Ishikawa (cell line): ENCODE measurements around the gene UGT1A9.

ENCODE experiments used
- CREB1 ChIP-seq: IDR thresholded peaks from 2 replicates; pipeline ENCODE4 v1.6.1; 2012; ENCODE audit warnings: low read depth
- EGR1 ChIP-seq: IDR thresholded peaks from 2 replicates; pipeline ENCODE4 v1.6.1; 2012
- RAD21 ChIP-seq: IDR thresholded peaks from 2 replicates; pipeline ENCODE4 v1.6.1; 2012; ENCODE audit warnings: low read depth
- TAF1 ChIP-seq: IDR thresholded peaks from 2 replicates; pipeline ENCODE4 v1.6.1; 2012; ENCODE audit warnings: low read depth, mild to moderate bottlenecking
- ZBTB7A ChIP-seq: IDR thresholded peaks from 2 replicates; pipeline ENCODE4 v1.6.1; 2012; ENCODE audit warnings: low read depth

GRCh38 chr2:233714121-233714520 is 42.4 kb downstream of the UGT1A9 start:
- TF ChIP-seq EGR1: no peak
- no peak for TF ChIP-seq RAD21
- TF ChIP-seq CREB1: no peak
- no peak for TF ChIP-seq TAF1
- TF ChIP-seq ZBTB7A: no peak
